Fibroblast of lung (primary cell): ENCODE data around the gene PALM2AKAP2. TPM values are rescaled to one million over a fixed set of nuclear protein-coding genes. Genes with fewer than 3 reads are reported as not detected.
A peak's percentile ranks its signal among the peaks of the same experiment; 100 is the strongest.

Experiments used
- DNase-seq, 2 donors: peaks; one replicate each; pipeline versions ENCODE4 v3.0.0 to v3.0.0-alpha.2; 2010; ENCODE audit warnings: low read depth in 2 of 2
- H2AFZ ChIP-seq: 2 replicates; pipeline ENCODE4 v1.5.1; 2012; ENCODE audit warnings: low read length, control low read depth, inconsistent platforms
- H3K27ac ChIP-seq: 2 replicates; pipeline ENCODE4 v1.5.1; 2011; ENCODE audit warnings: low read length, control low read depth; ENCODE audit not compliant: insufficient read depth
- H3K27me3 ChIP-seq: 2 replicates; pipeline ENCODE4 v1.5.1; 2011; ENCODE audit warnings: mild to moderate bottlenecking, low read length; ENCODE audit not compliant: control insufficient read depth, insufficient read depth
- H3K36me3 ChIP-seq: 2 replicates; pipeline ENCODE4 v1.5.1; 2011; ENCODE audit warnings: low read length; ENCODE audit not compliant: control insufficient read depth, insufficient read depth
- H3K4me1 ChIP-seq: 2 replicates; pipeline ENCODE4 v1.5.1; 2011; ENCODE audit warnings: low read length; ENCODE audit not compliant: control insufficient read depth, insufficient read depth; ENCODE audit errors: extremely low read depth
- H3K4me2 ChIP-seq: 2 replicates; pipeline ENCODE4 v1.5.1; 2011; ENCODE audit warnings: low read length, control low read depth; ENCODE audit not compliant: insufficient read depth; ENCODE audit errors: extremely low read depth
- H3K4me3 ChIP-seq, 4 experiments: fragments of 200-600 bp in 1 of 4; sonication (generic) in 1 of 4; replicated peaks in 1 of 4; 2 replicates each; pipeline ENCODE4 v1.5.1; 2011 to 2016; ENCODE audit warnings: low read length in 4 of 4, low read depth in 3 of 4, mild to moderate bottlenecking in 3 of 4, control low read depth in 2 of 4, inconsistent platforms in 1 of 4, mixed read lengths in 1 of 4; ENCODE audit not compliant: insufficient read depth in 1 of 4; ENCODE audit errors: control extremely low read depth in 1 of 4
- H3K79me2 ChIP-seq: 2 replicates; pipeline ENCODE4 v1.5.1; 2012; ENCODE audit warnings: mild to moderate bottlenecking, low read length, inconsistent platforms; ENCODE audit not compliant: control insufficient read depth, insufficient read depth
- H3K9ac ChIP-seq: 2 replicates; pipeline ENCODE4 v1.5.1; 2011; ENCODE audit warnings: mild to moderate bottlenecking, low read length, control low read depth; ENCODE audit not compliant: insufficient read depth
- H3K9me3 ChIP-seq: 2 replicates; pipeline ENCODE4 v1.5.1; 2012; ENCODE audit warnings: low read depth, low read length; ENCODE audit not compliant: control insufficient read depth, insufficient read depth
- H4K20me1 ChIP-seq: 2 replicates; pipeline ENCODE4 v1.5.1; 2011; ENCODE audit warnings: low read length; ENCODE audit not compliant: control insufficient read depth, insufficient read depth; ENCODE audit errors: extremely low read depth
- EZH2 ChIP-seq: IDR thresholded peaks from 2 replicates; pipeline ENCODE4 v1.5.1; 2012; ENCODE audit warnings: low read length, control low read depth, mild to moderate bottlenecking; ENCODE audit errors: missing control alignments
- polyA plus RNA-seq, 2 donors: library from polyadenylated mRNA; depleted of rRNA in 1 of 2; stranded (reverse) in 1 of 2; unstranded in 1 of 2; fragments of >200 nt; gene quantifications; 2 replicates each; pipeline ENCODE4 v1.2.1, GENCODE V29; 2011 to 2012; ENCODE audit warnings: missing spikeins in 1 of 2
- total RNA-seq: library from RNA; depleted of rRNA; stranded (reverse); fragments of >200 nt; gene quantifications from 2 replicates; pipeline ENCODE4 v1.2.1, GENCODE V29; 2014
- TF ChIP-seq, protein P1 (sequence below), 2 donors: IDR thresholded peaks in 1 of 2; conservative IDR thresholded peaks in 1 of 2; 1 replicate in 1 of 2; 2 replicates in 1 of 2; pipeline ENCODE4 v1.5.1; 2011 to 2012; ENCODE audit warnings: low read length in 2 of 2, control low read depth in 1 of 2, inconsistent platforms in 1 of 2, low read depth in 1 of 2, mild to moderate bottlenecking in 1 of 2

PALM2AKAP2 gene
- total and polyA plus RNA-seq, 2 donors (not counting 1 experiment from before 2014, with no cell fraction given), result 7.7 to 9.9 TPM

DNA sequence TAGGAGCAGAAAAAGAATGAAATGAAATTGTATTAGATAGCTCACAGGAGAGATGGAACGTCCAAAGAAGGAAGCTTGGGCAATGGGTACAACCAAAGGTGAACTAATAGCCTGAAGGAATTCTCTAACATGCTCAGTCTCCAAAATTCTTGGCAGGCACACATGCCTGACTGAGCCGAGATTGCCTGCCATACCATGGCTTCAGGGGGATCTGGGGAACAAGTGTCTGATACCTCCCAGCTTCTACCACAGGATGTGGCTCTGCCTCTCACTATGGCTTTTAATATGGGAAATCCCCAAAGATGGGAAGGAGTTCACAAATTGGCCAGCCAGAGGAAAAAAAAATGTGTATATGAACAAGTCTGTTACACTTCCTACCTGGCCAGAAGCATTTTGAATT is 3.6 kb upstream of the PALM2AKAP2 start:
- Histone ChIP-seq H3K36me3 (no peaks in the 10 kb centered on the region), H3K4me2 (no peak overlapping the region), H2AFZ (no peak overlapping the region), H3K27me3 (no peaks in the 10 kb centered on the region), H3K9me3 (no peaks in the 10 kb centered on the region), H3K27ac (no peak overlapping the region), H3K4me1 (peaks cover 3% of the 10 kb centered on the region), H3K4me3 (no peak overlapping the region), H3K79me2 (peaks cover 4% of the 10 kb centered on the region), H3K9ac (no peak overlapping the region), H4K20me1 (no peaks in the 10 kb centered on the region)
- TF ChIP-seq, protein P1, sequence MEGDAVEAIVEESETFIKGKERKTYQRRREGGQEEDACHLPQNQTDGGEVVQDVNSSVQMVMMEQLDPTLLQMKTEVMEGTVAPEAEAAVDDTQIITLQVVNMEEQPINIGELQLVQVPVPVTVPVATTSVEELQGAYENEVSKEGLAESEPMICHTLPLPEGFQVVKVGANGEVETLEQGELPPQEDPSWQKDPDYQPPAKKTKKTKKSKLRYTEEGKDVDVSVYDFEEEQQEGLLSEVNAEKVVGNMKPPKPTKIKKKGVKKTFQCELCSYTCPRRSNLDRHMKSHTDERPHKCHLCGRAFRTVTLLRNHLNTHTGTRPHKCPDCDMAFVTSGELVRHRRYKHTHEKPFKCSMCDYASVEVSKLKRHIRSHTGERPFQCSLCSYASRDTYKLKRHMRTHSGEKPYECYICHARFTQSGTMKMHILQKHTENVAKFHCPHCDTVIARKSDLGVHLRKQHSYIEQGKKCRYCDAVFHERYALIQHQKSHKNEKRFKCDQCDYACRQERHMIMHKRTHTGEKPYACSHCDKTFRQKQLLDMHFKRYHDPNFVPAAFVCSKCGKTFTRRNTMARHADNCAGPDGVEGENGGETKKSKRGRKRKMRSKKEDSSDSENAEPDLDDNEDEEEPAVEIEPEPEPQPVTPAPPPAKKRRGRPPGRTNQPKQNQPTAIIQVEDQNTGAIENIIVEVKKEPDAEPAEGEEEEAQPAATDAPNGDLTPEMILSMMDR (conservative IDR thresholded peaks at IDR 0.05 in 1 of 2, IDR thresholded peaks at IDR 0.05 in 1 of 2; ENCODE audit: low read depth in 1 of 2, low read length in 2 of 2), result no peak
- no peak for TF ChIP-seq EZH2
- no peak for DNase-seq

DNA sequence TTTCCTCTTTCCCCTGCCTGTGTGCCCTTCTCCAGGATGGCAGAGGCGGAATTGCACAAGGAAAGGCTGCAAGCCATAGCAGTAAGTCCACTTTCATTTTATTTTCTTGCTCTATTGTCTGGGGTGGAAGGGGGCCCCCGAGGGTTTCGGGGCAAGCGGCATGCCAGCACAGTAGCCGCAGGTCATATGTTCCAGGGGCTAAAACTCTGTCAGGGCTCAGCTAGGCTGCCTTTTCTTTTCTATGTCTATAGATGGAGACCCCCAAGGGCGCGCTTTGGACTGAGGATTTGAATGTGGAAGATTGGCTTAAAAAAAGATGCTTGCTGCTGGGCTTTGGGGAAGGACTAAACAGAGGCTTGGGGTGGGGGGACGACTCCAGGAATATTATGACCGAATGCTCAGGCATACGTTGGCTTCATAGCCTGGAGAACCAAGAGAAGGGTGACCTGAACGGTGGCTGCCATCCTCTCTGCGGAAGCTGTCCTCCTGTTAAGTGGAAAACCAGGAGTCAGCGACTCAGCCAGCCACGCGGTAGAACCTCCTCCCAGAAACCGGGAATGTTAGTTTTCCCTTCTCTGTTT is 545 bp downstream of the PALM2AKAP2 start:
- Histone ChIP-seq H3K4me3 (peak overlapping the region; percentile 72 to 93 (median 90)), H4K20me1 (no peaks in the 10 kb centered on the region), H3K27ac (peak overlapping the region; percentile 79), H3K4me1 (peaks cover 2% of the 10 kb centered on the region), H3K27me3 (no peaks in the 10 kb centered on the region), H3K36me3 (no peaks in the 10 kb centered on the region), H3K79me2 (peaks cover 19% of the 10 kb centered on the region), H3K9me3 (no peaks in the 10 kb centered on the region), H2AFZ (peak overlapping the region; percentile 71), H3K4me2 (peak overlapping the region; percentile 77), H3K9ac (peak overlapping the region; percentile 69)
- TF ChIP-seq, protein P1 (conservative IDR thresholded peaks at IDR 0.05 in 1 of 2, IDR thresholded peaks at IDR 0.05 in 1 of 2; ENCODE audit: low read depth in 1 of 2, low read length in 2 of 2), result no peak
- TF ChIP-seq EZH2, result no peak
- DNase-seq, result peak; percentile 39 to 43

DNA sequence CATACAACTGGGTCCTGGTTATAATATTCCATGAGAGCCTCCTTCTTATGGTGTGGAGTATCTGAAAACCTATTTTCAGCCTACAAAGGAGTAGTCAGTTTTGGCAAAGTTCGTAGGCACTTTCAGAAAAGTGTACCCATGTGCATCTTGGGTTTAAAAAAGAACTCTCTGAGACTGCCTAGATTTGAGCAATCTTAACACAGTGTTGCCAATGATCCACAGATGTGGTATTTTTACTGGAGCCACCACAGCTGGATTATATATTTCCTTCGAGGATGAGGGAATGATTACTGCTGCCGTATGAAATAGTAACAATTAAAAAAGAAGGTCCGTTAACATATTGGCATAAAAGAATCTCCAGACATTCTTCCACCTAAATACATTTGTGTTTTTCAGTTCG is 1.1 kb downstream of the PALM2AKAP2 start:
- Histone ChIP-seq H3K9ac (peak overlapping the region; percentile 69), H2AFZ (peak overlapping the region; percentile 71), H3K4me2 (peak overlapping the region; percentile 77), H3K27ac (peak overlapping the region; percentile 79), H3K27me3 (no peaks in the 10 kb centered on the region), H4K20me1 (no peaks in the 10 kb centered on the region), H3K4me1 (peaks cover 2% of the 10 kb centered on the region), H3K79me2 (peaks cover 19% of the 10 kb centered on the region), H3K9me3 (no peaks in the 10 kb centered on the region), H3K4me3 (peak overlapping the region; percentile 72 to 93 (median 90)), H3K36me3 (no peaks in the 10 kb centered on the region)
- DNase-seq, result peak in 1 of 2 donors; percentile 54
- TF ChIP-seq, protein P1 (conservative IDR thresholded peaks at IDR 0.05 in 1 of 2, IDR thresholded peaks at IDR 0.05 in 1 of 2; ENCODE audit: low read depth in 1 of 2, low read length in 2 of 2), result no peak
- TF ChIP-seq EZH2, result no peak
